Right atrium auricular region (tissue), 2 donors: ENCODE data around the gene ECM1. TPM values are rescaled to one million over a fixed set of nuclear protein-coding genes. Genes with fewer than 3 reads are reported as not detected.

ENCODE experiments used
- DNase-seq: peaks from one replicate; pipeline ENCODE4 v3.0.0-alpha.2; 2019; ENCODE audit warnings: low spot score
- H3K27ac ChIP-seq, 2 donors: fragments of 200-600 bp; sonication (generic); 1 replicate in 1 of 2; 2 replicates in 1 of 2; pipeline ENCODE4 v1.5.1; 2016 to 2019
- H3K27me3 ChIP-seq, 2 donors: fragments of 200-600 bp; sonication (generic); one replicate each; pipeline versions ENCODE4 v1.5.1 to v1.6.0; 2017 to 2019
- H3K36me3 ChIP-seq: fragments of 200-600 bp; sonication (generic); one replicate; pipeline ENCODE4 v1.5.1; 2016
- H3K4me1 ChIP-seq, 2 donors: fragments of 200-600 bp; sonication (generic); one replicate each; pipeline versions ENCODE4 v1.5.1 to v1.6.0; 2017 to 2019
- H3K4me3 ChIP-seq, 2 donors: fragments of 200-600 bp; sonication (generic); 1 replicate in 1 of 2; 2 replicates in 1 of 2; pipeline ENCODE4 v1.5.1; 2017 to 2019; ENCODE audit warnings: mild to moderate bottlenecking in 1 of 2, moderate library complexity in 1 of 2
- H3K9me3 ChIP-seq, 2 donors: fragments of 200-600 bp; sonication (generic); one replicate each; pipeline ENCODE4 v1.5.1; 2019
- total RNA-seq, 2 donors: library from RNA; depleted of rRNA; stranded (reverse); fragments of >200 nt; gene quantifications; one replicate each; pipeline ENCODE4 v1.1.0, GENCODE V29; 2016
- TF ChIP-seq, protein P1 (sequence below), 2 donors: fragments of 200-600 bp; sonication (generic); IDR thresholded peaks; one replicate each; pipeline ENCODE4 v1.5.1; 2019; ENCODE audit warnings: antibody characterized with exemption in 2 of 2

The ECM1 gene
- total RNA-seq, 2 donors from 2014 or later, result 28.6 to 37.2 TPM

DNA sequence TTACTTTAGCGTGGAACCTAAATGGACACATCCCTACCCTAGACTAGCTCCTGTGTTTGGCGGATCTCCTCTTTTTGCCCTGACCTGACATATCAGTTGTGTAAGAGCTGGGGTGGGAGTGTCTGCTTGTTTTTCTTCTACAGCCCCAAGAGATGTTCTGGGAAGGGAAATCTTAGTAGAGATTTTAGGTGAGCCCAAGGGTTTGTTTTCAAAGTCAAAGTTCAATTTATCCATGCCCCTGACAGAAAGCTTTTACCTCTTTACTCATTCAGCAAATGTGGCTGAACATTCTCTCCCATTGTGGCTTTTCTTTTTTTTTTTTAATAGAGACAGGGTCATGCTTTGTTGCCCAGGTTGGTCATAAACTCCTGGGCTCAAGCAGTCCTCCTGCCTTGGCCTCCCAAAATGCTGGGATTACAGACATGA, 28.0 kb upstream of the ECM1 start:
- Histone ChIP-seq H3K4me1 (peaks cover 0 to 15% of the 10 kb centered on the region in 2 donors), H3K27me3 (no peaks in the 10 kb centered on the region), H3K4me3 (no peak overlapping the region), H3K9me3 (no peaks in the 10 kb centered on the region), H3K27ac (no peak overlapping the region), H3K36me3 (no peaks in the 10 kb centered on the region)
- DNase-seq, result no peak
- TF ChIP-seq, protein P1, sequence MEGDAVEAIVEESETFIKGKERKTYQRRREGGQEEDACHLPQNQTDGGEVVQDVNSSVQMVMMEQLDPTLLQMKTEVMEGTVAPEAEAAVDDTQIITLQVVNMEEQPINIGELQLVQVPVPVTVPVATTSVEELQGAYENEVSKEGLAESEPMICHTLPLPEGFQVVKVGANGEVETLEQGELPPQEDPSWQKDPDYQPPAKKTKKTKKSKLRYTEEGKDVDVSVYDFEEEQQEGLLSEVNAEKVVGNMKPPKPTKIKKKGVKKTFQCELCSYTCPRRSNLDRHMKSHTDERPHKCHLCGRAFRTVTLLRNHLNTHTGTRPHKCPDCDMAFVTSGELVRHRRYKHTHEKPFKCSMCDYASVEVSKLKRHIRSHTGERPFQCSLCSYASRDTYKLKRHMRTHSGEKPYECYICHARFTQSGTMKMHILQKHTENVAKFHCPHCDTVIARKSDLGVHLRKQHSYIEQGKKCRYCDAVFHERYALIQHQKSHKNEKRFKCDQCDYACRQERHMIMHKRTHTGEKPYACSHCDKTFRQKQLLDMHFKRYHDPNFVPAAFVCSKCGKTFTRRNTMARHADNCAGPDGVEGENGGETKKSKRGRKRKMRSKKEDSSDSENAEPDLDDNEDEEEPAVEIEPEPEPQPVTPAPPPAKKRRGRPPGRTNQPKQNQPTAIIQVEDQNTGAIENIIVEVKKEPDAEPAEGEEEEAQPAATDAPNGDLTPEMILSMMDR (IDR thresholded peaks at IDR 0.05), result no peak

DNA sequence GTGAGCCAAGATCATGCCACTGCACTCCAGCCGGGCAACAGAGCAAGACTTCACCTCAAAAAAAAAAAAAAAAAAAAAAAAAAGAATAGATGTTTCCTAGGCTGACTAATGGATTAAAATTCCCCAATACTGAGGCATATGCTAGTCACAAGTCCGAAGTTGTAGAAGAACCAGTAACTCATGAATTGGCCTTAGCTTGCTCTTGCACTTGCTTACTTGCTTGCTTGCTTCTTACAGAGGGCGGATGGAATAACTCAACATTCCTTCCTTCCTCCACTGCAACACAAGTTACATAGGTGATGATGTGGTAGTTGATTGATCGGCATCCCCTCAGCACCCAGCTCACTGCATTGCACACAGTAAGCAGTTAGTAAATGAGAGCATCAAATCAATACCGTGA, 23.5 kb upstream of the ECM1 start:
- no peaks in the 10 kb centered on the region for H3K36me3 ChIP-seq
- no peak for DNase-seq
- TF ChIP-seq, protein P1 (IDR thresholded peaks at IDR 0.05), result no peak
- H3K4me1 ChIP-seq, result peaks cover 0 to 10% of the 10 kb centered on the region in 2 donors
- no peaks in the 10 kb centered on the region for H3K9me3 ChIP-seq
- H3K27me3 ChIP-seq, result no peaks in the 10 kb centered on the region
- H3K27ac ChIP-seq, result no peak overlapping the region
- H3K4me3 ChIP-seq, result no peak overlapping the region

DNA sequence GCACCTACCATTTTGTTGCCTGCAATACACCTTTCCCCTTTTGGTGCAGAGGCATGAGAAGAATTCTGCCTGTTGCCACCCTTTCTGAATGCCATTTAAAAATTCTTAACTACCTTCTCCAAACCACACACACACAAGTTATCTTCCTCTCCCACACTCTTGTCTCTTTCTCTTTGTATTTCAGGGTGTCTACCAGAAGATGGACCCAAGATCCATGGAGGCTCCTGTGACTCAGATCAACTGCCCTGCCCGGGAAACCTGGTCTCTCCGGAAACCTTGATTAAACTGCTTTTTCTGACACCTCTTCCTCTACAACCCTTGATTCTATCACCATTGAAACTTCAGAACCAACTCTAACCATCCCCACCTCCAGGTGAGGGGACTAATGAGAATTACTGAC, 23.0 kb upstream of the ECM1 start:
- TF ChIP-seq, protein P1 (IDR thresholded peaks at IDR 0.05), result peak in 1 of 2 donors; percentile 23
- Histone ChIP-seq H3K27ac (no peak overlapping the region), H3K36me3 (no peaks in the 10 kb centered on the region), H3K4me1 (peaks cover 0 to 10% of the 10 kb centered on the region in 2 donors), H3K27me3 (no peaks in the 10 kb centered on the region), H3K9me3 (no peaks in the 10 kb centered on the region), H3K4me3 (no peak overlapping the region)
- no peak for DNase-seq

DNA sequence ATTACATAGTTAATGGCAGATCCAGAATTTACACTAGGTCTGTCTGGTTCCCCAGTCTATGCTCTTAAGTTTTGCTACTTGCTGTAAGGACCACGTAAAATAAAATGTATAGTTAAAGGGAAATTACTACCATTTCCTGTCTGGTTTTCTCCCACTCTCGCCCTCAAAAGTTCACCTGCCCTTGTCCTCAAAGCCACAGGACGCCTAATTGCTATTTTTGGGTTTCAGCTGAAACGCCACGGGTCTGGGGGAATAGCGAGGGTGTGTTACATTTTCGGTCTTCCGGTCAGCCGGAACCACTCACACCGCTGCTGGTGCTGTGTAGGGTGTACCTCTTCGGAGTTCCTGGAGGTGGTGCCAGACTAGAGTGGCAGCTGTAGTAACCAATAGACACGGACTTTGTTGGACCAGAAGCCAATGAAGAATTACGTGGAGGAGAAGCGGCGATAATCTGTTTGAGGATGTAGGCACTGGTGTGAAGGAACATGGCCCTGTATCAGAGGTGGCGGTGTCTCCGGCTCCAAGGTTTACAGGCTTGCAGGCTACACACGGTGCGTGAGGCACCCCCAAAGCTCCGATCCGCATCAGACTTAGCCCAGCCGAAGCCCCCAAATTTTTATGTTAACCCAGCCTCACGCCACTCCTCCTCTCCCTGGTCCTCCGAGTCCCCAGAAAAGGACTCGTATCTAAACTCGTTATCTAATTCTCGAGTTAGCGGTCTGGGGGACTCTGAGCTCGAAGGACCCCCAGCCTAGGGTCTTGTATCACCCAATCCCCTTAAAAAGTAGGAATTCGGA, 20.7 kb upstream of the ECM1 start, which contains the start of gene TARS2:
Gene TARS2, plus strand, starts transcription at position 454 of the 797 bp plus-strand sequence. Its CDS starts 32 bp downstream, at position 486.
- H3K9me3 ChIP-seq, result no peaks in the 10 kb centered on the region
- peak within 1 kb of the TSS; percentile 68 to 81 for H3K4me3 ChIP-seq
- H3K27ac ChIP-seq, result peak within 1 kb of the TSS; percentile 60 to 82

DNA sequence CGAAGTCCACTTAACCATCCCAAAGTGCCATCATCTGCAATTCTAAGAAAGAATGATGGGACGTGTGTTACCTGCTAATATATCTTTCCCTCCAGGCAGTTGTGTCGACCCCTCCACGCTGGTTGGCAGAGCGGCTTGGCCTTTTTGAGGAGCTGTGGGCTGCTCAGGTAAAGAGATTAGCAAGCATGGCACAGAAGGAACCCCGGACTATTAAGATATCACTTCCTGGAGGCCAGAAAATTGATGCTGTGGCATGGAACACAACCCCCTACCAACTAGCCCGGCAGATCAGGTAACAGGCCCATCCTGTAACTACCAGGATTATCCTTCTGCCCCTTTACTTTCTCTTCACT, 20.2 kb upstream of the ECM1 start:
- Histone ChIP-seq H3K27ac (peak overlapping the region; percentile 60 to 82), H3K36me3 (peaks cover 26% of the 10 kb centered on the region), H3K9me3 (no peaks in the 10 kb centered on the region), H3K27me3 (no peaks in the 10 kb centered on the region), H3K4me3 (peak overlapping the region; percentile 68 to 81), H3K4me1 (peaks cover 0 to 10% of the 10 kb centered on the region in 2 donors)
- no peak for DNase-seq
- TF ChIP-seq, protein P1 (IDR thresholded peaks at IDR 0.05), result no peak

More for the DNA sequence above, 20.7 kb upstream of the ECM1 start, which contains the start of gene TARS2:
- Histone ChIP-seq H3K36me3 (peaks cover 21% of the 10 kb centered on the region), H3K4me1 (peaks cover 0 to 10% of the 10 kb centered on the region in 2 donors), H3K27me3 (no peaks in the 10 kb centered on the region)
- TF ChIP-seq, protein P1 (IDR thresholded peaks at IDR 0.05), result peak in 1 of 2 donors; percentile 39
- peak; percentile 97 for DNase-seq
